GM21723 (cell line): ENCODE data around the gene GLRX3.
"Not testable (repeated sequence)": the region's sequence is repeated elsewhere in the genome, so short reads cannot be mapped to it uniquely, and the experiment has no call there.

Source experiments
- ATAC-seq: cut with Tn5 transposase; IDR thresholded peaks from one replicate; pipeline ENCODE4 v1.9.1; 2021; ENCODE audit warnings: mild to moderate bottlenecking, moderate library complexity; ENCODE audit not compliant: unreplicated experiment

The GLRX3 gene

GRCh38 chr10:130188195-130189175 is 52.3 kb downstream of the GLRX3 start:
- ATAC-seq: no peak

- peak; percentile 2 for ATAC-seq
Observed at GRCh38 chr10:130189608-130190054, 53.4 kb downstream of the GLRX3 start.

GRCh38 chr10:130190055-130190736 is 54.0 kb downstream of the GLRX3 start:
- ATAC-seq: peak; percentile 91

GRCh38 chr10:130190737-130191115 is 54.5 kb downstream of the GLRX3 start:
- ATAC-seq: no peak

DNA sequence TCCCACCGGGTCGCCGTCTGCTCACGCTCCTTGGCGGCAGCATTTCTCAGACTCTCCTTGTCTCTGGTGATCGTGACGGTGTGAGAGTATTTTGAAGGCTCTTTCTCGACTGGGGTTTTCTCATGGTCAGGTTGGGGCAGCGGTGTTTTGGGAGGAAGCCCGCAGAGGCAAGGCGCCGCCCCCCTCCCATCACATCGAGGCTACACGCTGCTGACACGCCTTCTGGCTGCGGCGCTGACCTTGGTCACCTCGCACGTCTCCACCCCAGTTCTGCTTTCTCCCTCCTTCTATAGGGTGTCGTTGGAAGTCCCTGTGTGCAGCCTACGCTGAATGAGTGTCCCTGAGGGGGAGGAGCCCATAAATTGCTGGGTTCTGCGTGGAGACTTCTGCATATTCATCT is 55.2 kb downstream of the GLRX3 start:
- ATAC-seq: no peak

DNA sequence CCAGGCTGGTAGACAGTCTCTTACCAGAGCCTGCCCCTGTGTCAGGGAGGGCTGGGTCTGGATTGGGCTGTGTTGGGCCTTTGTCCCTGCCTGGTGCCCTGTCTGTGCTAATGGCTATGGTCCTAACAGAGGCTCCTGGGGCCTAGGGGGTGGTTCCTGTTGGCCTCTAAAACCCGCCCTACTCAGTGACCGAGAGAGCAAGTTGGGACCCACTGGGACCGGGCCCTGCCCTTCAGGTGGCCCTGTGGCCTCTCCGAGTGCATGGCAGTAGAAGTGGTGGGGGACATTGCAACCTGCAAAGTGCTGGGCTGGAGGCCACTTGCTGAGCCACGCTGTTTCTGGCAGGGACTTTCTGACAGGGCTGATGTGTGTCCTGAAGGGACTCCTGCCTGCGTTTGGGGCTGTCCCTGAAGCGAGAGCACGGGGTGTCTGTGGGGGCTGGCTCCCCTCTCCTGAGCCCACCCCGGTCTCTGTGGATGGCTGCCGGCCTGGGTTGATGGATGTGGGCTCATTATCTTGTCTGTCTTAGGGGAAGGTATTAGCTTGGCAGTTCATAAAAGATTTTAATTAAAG is 56.2 kb downstream of the GLRX3 start:
- ATAC-seq: no peak

GRCh38 chr10:130193033-130193432 is 56.8 kb downstream of the GLRX3 start:
- ATAC-seq: no peak

- no peak for ATAC-seq
Observed at GRCh38 chr10:130193493-130194193, 57.5 kb downstream of the GLRX3 start.

- no peak for ATAC-seq
Observed at GRCh38 chr10:130194194-130194990, 58.2 kb downstream of the GLRX3 start.

DNA sequence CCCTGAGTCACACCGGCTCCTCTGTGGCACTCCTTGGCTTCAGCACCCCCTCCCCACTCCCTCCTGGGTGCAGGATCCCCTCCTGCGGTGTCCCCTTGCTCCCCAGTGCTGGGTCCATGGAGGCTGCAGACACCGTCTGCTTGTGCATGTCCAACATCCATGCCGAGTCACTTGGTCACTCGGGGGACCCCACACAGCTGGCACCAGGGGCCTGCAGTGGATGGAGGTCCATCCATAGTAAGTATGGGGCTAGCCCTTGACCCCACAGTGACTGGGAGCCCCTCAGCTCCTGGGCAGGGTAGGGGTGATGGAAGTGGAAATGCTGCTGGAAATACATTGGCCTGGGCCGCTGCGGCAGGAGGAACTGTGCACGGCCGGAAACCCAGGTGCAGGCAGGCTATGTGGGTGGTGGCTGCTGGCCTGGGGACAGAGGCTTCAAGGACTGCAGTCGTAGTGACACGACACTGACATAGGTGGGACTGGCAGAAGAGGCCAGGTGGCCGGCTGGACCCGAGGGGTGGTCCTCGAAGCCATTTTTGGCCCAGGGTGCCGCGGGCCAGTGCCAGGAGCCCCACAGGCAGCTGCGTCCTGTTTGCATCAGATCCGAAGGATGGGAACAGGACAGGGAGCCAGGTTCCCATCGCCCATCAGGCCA is 58.9 kb downstream of the GLRX3 start:
- ATAC-seq: no peak

DNA sequence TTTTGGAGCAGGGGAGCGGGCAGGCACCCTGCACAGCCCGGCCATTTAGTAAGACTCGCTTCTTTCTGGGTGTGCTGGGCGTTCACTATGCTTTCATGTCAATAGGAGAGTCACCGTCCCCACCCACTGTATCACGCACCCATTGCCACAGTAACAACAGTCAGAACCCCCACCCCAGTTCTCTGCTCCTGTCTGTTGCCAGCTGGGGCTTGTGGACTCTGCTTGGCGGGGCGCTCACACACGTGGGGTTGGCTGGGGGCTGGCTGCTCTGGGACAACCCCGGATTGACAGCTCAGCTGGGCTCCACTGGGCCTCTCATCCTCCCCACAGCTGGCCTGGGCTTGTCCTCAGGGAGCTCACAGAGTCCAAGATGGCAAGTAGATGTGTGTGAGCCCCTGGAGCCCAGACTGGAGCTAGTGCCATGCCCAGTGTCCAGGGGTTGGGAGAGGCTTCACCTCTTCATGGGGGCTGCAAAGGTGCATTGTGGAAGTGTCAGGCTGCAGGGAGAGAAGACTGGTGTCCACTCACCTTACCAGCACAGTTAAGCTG is 59.6 kb downstream of the GLRX3 start:
- no peak for ATAC-seq

DNA sequence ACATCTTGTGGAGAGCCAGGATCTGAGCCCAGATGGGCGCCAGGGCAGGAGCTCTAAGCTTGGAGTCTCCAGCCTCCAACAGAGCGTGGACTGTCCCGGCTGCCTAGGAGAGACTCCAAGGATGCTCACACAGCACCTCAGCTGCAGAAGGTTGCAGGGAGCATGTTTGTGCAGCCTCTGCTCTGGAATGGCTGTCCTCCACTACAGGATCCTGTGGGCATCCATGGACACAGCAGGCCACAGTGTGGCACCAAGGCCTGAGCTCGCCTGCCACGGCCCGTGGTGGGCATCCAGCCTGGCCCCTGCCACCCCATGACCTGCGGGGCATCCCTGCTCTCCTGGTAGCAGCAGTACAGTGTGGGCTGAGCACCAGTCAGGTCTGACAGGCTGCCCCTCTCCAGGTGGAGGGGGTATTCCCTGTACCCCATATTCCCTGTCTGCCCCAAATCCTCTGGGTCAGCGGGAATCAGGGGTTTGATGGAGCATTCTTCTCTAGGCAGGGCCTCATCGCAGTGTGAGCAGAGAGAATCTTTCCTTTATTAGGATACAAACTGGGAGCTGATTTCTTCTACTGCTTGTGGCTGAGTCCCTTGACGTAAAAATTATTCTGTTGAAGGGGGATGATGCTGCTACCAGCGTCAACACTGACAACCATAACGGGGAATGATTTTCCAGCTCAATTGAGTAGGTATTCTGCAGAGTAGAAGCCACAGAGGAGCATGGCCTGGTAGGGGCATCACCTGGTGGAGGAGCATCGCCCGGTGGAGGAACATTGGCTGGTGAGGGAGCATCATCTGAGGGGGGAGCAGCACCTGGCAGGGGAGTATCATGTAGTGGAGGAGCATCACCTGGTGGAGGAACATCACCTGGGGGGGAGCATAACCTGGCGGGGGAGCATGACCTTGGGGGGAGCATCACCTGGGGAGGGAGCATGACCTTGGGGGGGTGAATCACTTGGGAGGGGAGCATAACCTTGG is 60.6 kb downstream of the GLRX3 start:
- ATAC-seq: no peak

DNA sequence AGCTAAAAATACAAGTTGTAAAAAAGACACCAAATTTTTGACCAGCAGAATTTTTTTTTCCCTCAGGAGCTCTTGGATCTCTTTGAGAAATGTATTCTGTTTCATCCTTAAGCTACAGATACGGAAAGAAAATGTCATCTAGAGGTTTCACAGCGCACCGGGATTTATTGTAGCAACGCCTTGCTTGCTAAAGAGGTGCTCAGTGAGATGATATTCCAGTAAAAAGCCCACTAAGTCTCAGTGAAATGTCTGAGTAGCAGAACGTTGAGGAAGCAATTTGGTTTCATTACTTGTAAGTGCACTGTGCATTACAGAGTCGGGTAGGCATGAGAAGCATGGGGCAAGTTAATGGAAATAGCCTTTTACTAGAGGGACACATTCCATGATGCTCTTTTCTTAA is 62.5 kb downstream of the GLRX3 start:
- no peak for ATAC-seq

- no peak for ATAC-seq
Observed at GRCh38 chr10:130200179-130201042, 64.2 kb downstream of the GLRX3 start.

- no peak for ATAC-seq
Observed at GRCh38 chr10:130201043-130201380, 64.8 kb downstream of the GLRX3 start.

DNA sequence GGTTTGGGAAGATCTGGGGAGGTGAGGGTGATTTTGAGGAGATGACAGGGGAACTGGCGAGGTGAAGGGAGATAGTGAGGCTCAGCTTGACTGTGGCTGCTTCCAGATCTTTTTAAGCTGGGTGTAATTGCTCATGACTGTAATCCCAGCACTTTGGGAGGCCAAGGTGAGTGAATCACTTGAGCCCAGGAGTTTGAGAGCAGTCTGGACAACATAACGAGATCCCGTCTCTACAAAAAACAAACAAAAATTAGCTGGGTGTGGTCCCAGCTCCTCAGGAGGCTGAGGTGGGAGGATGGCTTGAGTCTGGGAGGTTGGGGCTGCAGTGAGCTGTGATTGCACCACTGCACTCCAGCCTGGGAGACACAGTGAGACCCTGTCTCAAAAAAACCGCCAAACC is 66.0 kb downstream of the GLRX3 start:
- ATAC-seq: not testable (repeated sequence)

DNA sequence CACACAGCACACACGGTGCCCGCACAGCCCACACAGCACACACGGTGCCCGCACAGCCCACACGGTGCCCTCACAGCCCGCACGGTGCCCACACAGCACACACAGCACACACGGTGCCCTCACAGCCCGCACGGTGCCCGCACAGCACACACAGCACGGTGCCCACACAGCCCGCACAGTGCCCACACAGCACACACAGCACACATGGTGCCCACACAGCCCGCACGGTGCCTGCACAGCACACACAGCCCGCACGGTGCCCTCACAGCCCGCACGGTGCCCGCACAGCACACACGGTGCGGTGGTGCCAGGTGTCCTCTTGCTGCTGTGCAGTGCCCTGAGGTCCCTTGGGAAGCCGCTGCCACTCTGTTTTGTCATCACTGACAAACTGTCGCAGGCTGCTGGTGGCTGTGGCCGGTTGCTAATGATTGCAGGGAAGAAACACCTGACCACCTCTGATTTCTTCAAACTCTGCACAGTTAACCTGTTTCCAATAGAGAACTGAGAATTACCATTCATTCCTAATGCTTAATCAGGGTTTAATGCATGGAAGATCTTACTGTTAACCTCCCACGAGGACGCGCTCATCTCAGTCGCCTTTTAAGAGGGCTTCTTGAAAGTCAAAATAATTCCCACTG is 66.9 kb downstream of the GLRX3 start:
- ATAC-seq: no peak
